ENCODE results near the gene SLC25A22.

- TF ChIP-seq EP300 (IDR thresholded peaks at IDR 0.05; ENCODE audit: borderline replicate concordance) (no peak), NFIC (IDR thresholded peaks at IDR 0.05) (no peak), REST (IDR thresholded peaks at IDR 0.05; ENCODE audit: low read depth) (no peak), RAD21 (IDR thresholded peaks at IDR 0.05; ENCODE audit: low read depth) (no peak), CREB1 (IDR thresholded peaks at IDR 0.05; ENCODE audit: low read depth) (no peak), EGR1 (IDR thresholded peaks at IDR 0.05) (peak; percentile 44; the same call in 1 of the 2 replicates), ZBTB7A (IDR thresholded peaks at IDR 0.05; ENCODE audit: low read depth) (no peak), TAF1 (IDR thresholded peaks at IDR 0.05; ENCODE audit: low read depth) (no peak), USF1 (IDR thresholded peaks at IDR 0.05) (peak; percentile 42; the same call in 1 of the 2 replicates), MAX (IDR thresholded peaks at IDR 0.05) (peak; percentile 5; the same call in 1 of the 2 replicates), TEAD4 (IDR thresholded peaks at IDR 0.05) (no peak), YY1 (IDR thresholded peaks at IDR 0.05; ENCODE audit: low read depth) (no peak), TCF12 (IDR thresholded peaks at IDR 0.05; ENCODE audit: low read depth) (no peak), FOXM1 (IDR thresholded peaks at IDR 0.05; ENCODE audit: borderline replicate concordance, low read depth) (no peak)
These were observed 22.0 kb upstream of the SLC25A22 start for GRCh38 chr11:819943-820649.
